CD4-positive, alpha-beta T cell treated with Interleukin-6 for 4 hours (primary cell): Measurements from ENCODE around the gene FAM228B.
"Not testable (repeated sequence)": the region's sequence is repeated elsewhere in the genome, so short reads cannot be mapped to it uniquely, and the experiment has no call there.

Source experiments
- DNase-seq: peaks from one replicate; pipeline ENCODE4 v3.0.0-alpha.2; 2020; ENCODE audit warnings: mixed read lengths

Gene FAM228B

GRCh38 chr2:24162494-24162893 is 39.2 kb downstream of the FAM228B start:
- DNase-seq, result no peak

- DNase-seq, result no peak
Observed at GRCh38 chr2:24163186-24163585, 39.9 kb downstream of the FAM228B start.

GRCh38 chr2:24163601-24164000 is 40.3 kb downstream of the FAM228B start:
- DNase-seq, result no peak

GRCh38 chr2:24164416-24164973 is 41.2 kb downstream of the FAM228B start:
- DNase-seq, result peak; percentile 31

GRCh38 chr2:24169023-24169422 is 45.8 kb downstream of the FAM228B start:
- no peak for DNase-seq

- no peak for DNase-seq
Observed at GRCh38 chr2:24174851-24175277, 51.6 kb downstream of the FAM228B start, which contains the start of gene FAM228A. TSS of gene FAM228A (plus strand) at chr2:24175053. CDS start at chr2:24175481, 428 bp downstream.

- no peak for DNase-seq
Observed at GRCh38 chr2:24175631-24176187, 52.4 kb downstream of the FAM228B start.

- no peak for DNase-seq
Observed at GRCh38 chr2:24176326-24176725, 53.1 kb downstream of the FAM228B start.

GRCh38 chr2:24179683-24180082 is 56.4 kb downstream of the FAM228B start:
- DNase-seq, result no peak

- DNase-seq, result no peak
Observed at GRCh38 chr2:24181849-24182248, 58.6 kb downstream of the FAM228B start.

GRCh38 chr2:24182507-24182906 is 59.2 kb downstream of the FAM228B start:
- DNase-seq, result no peak

GRCh38 chr2:24183366-24184069 is 60.2 kb downstream of the FAM228B start:
- no peak for DNase-seq

- DNase-seq, result no peak
Observed at GRCh38 chr2:24189551-24189950, 66.3 kb downstream of the FAM228B start.

GRCh38 chr2:24190503-24190902 is 67.2 kb downstream of the FAM228B start:
- DNase-seq, result no peak

GRCh38 chr2:24191156-24191555 is 67.9 kb downstream of the FAM228B start:
- no peak for DNase-seq

- no peak for DNase-seq
Observed at GRCh38 chr2:24191848-24192247, 68.6 kb downstream of the FAM228B start.

GRCh38 chr2:24197213-24197612 is 73.9 kb downstream of the FAM228B start:
- DNase-seq, result not testable (repeated sequence)

GRCh38 chr2:24199968-24200590 is 76.8 kb downstream of the FAM228B start:
- DNase-seq, result no peak

GRCh38 chr2:24200799-24201198 is 77.5 kb downstream of the FAM228B start:
- DNase-seq, result no peak

- DNase-seq, result no peak
Observed at GRCh38 chr2:24203029-24203786, 79.9 kb downstream of the FAM228B start.

- DNase-seq, result no peak
Observed at GRCh38 chr2:24203787-24204150, 80.5 kb downstream of the FAM228B start.

- no peak for DNase-seq
Observed at GRCh38 chr2:24204505-24204904, 81.2 kb downstream of the FAM228B start.

GRCh38 chr2:24205131-24205530 is 81.9 kb downstream of the FAM228B start:
- no peak for DNase-seq
